ENCODE measurements around the gene ITPKA.

The ITPKA gene

GRCh38 chr15:41550066-41550775, 56.5 kb downstream of the ITPKA start:
- no peaks in the 10 kb centered on the region for H3K36me3 ChIP-seq (ENCODE audit: control insufficient read depth in 5 of 5, insufficient read depth in 5 of 5, low read length in 5 of 5)
- H3K27me3 ChIP-seq (ENCODE audit: control insufficient read depth in 5 of 5, insufficient read depth in 4 of 5, low read length in 5 of 5), result no peaks in the 10 kb centered on the region
- H3K9ac ChIP-seq (ENCODE audit: low read length in 5 of 5), result no peak overlapping the region
- no peak overlapping the region for H3K4me3 ChIP-seq (ENCODE audit: low read depth in 1 of 5, low read length in 5 of 5)
- no peak overlapping the region for H3K27ac ChIP-seq (ENCODE audit: low read depth, low read length)
- H3K9me3 ChIP-seq (ENCODE audit: control insufficient read depth in 5 of 5, low read length in 5 of 5), result no peaks in the 10 kb centered on the region
- peaks cover 0 to 20% (median 3%) of the 10 kb centered on the region in 5 donors for H3K4me1 ChIP-seq (ENCODE audit: control insufficient read depth in 5 of 5, insufficient read depth in 5 of 5, low read length in 5 of 5)

Data from subcutaneous abdominal adipose tissue (tissue), 5 donors.